HUES48 (cell line): Measurements from ENCODE around the gene ARHGEF7.

ENCODE experiments used
- H3K27ac ChIP-seq: one replicate; pipeline ENCODE4 v1.7.0; 2013; ENCODE audit warnings: low read depth, low read length, inconsistent platforms
- H3K27me3 ChIP-seq: 2 replicates; pipeline ENCODE4 v1.6.1; 2013; ENCODE audit warnings: mild to moderate bottlenecking, low read length; ENCODE audit not compliant: control insufficient read depth, insufficient read depth
- H3K36me3 ChIP-seq: 2 replicates; pipeline ENCODE4 v1.6.1; 2013; ENCODE audit warnings: low read length; ENCODE audit not compliant: control insufficient read depth, insufficient read depth
- H3K4me1 ChIP-seq: 2 replicates; pipeline ENCODE4 v1.6.1; 2013; ENCODE audit warnings: mild to moderate bottlenecking, low read length; ENCODE audit not compliant: control insufficient read depth, insufficient read depth
- H3K4me3 ChIP-seq: 2 replicates; pipeline ENCODE4 v1.5.1; 2013; ENCODE audit warnings: mild to moderate bottlenecking, low read depth, low read length
- H3K9ac ChIP-seq: 2 replicates; pipeline ENCODE4 v1.6.1; 2013; ENCODE audit warnings: mild to moderate bottlenecking, low read depth, low read length, moderate library complexity
- H3K9me3 ChIP-seq: 2 replicates; pipeline ENCODE4 v1.6.1; 2013; ENCODE audit warnings: low read length; ENCODE audit not compliant: control insufficient read depth, insufficient read depth

Gene ARHGEF7

DNA sequence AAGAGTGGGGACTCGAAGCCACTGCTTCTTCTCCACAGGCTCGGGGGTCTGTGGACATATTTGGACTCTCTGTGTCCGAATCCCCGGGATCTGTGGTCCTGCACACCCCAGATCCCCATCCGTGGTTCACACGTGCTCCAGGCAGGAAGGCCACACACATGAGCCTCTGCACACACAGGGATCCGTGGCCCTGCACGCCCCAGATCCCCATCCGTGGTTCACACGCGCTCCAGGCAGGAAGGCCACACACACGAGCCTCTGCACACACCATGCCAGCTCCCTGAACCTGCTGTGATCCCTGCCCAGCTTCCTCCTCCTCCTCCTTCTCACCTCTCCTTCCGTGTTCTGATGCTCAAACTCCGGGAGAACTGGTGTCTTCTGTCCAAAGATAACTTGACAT, 208.4 kb downstream of the ARHGEF7 start:
- Histone ChIP-seq H3K9me3 (no peaks in the 10 kb centered on the region), H3K4me3 (no peak overlapping the region), H3K27ac (no peak overlapping the region), H3K36me3 (no peaks in the 10 kb centered on the region), H3K27me3 (no peaks in the 10 kb centered on the region), H3K9ac (no peak overlapping the region), H3K4me1 (no peaks in the 10 kb centered on the region)

DNA sequence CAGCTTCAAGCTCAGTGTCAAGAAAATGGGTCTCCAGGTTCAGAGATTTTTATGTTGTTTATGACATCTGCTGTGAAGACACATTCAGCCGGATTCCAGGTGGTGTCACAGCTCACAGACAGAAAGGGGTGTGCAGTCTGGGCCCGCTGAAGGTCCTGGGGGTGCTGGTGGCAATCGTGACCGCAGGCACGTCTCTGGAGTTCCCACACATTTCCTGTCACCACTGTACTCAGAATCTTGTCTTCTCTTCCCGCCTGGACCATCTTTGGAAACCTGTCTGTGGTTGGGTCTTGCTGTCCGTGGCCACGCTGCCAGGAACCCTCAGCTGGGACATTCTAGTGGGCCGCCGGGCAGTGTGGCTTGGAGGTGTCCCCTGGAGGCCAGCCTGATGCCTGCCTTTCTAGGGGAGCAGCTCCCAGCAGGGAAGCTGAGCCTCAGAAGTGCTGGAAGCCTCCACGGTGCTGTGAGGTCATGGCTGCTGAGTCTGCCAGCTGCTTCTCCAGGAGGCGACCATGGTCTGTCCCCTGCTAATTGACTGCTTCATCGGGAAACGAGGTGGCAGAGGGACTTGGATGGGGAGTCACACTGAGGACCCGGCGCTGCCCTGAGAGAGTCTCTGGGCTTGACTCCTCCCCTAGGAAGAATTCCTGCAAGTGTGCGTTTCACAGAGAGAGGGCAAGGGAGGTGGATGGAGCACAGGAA, 209.0 kb downstream of the ARHGEF7 start:
- Histone ChIP-seq H3K4me1 (no peaks in the 10 kb centered on the region), H3K9me3 (no peaks in the 10 kb centered on the region), H3K9ac (no peak overlapping the region), H3K27ac (no peak overlapping the region), H3K36me3 (no peaks in the 10 kb centered on the region), H3K27me3 (no peaks in the 10 kb centered on the region), H3K4me3 (no peak overlapping the region)

DNA sequence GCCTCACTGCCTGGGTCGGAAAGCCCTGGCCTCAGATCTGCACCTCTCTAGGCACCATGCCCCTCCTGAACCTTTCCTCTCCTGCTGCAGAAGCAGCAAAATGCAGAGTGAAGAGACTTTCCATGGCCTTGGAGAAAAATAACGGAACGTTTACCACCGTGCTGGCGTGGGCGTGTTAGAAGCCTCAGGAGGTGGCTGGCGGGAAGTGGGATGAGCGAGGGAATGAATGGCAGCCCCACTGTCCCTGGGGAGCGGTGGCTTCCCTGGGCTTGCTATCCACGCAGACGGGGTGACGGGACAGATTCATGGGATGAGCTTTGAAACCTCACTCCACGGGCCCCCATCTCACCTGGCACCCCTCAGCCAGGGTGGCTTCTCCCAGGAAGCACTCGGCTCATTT, 209.6 kb downstream of the ARHGEF7 start:
- Histone ChIP-seq H3K27ac (no peak overlapping the region), H3K4me1 (no peaks in the 10 kb centered on the region), H3K4me3 (no peak overlapping the region), H3K36me3 (no peaks in the 10 kb centered on the region), H3K27me3 (no peaks in the 10 kb centered on the region), H3K9me3 (no peaks in the 10 kb centered on the region), H3K9ac (no peak overlapping the region)

DNA sequence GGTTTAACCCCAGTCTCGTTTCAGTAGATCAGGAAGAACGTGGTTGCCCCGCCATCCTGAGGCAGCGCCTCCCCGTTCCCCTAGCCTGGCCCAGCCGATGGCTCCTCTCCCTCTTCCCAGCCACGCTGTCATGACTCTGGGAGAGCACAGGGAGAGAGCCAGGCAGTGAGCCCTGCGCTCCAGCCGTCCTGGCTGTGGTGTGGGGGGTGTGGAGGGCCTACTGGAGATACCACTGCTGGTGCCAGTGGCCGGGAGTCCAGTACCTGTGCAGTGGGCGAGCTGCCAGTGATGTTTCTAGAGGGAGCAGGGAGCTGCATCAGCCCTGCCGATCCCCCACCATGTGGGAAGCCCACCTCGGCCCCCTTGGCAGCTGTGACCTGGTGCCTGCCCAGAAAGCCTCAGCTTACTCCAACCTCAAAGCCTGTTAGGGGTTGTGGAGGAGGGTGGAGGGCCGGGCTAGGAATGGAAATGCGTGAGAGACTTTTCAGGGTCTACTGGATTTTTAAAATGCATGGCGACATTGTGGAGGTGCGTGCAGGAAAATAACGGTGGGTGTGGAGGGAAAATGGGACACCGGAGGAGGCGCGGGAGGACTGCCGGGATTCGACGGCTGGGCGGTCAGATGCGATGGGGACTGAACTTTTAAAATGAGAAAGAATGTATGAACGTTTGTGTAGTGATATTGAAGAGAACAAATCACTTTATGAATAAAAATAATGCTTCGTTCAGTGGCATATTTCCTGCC, 210.2 kb downstream of the ARHGEF7 start:
- no peaks in the 10 kb centered on the region for H3K36me3 ChIP-seq
- no peaks in the 10 kb centered on the region for H3K27me3 ChIP-seq
- H3K9ac ChIP-seq = no peak overlapping the region
- no peak overlapping the region for H3K27ac ChIP-seq
- no peaks in the 10 kb centered on the region for H3K4me1 ChIP-seq
- no peak overlapping the region for H3K4me3 ChIP-seq
- no peaks in the 10 kb centered on the region for H3K9me3 ChIP-seq

DNA sequence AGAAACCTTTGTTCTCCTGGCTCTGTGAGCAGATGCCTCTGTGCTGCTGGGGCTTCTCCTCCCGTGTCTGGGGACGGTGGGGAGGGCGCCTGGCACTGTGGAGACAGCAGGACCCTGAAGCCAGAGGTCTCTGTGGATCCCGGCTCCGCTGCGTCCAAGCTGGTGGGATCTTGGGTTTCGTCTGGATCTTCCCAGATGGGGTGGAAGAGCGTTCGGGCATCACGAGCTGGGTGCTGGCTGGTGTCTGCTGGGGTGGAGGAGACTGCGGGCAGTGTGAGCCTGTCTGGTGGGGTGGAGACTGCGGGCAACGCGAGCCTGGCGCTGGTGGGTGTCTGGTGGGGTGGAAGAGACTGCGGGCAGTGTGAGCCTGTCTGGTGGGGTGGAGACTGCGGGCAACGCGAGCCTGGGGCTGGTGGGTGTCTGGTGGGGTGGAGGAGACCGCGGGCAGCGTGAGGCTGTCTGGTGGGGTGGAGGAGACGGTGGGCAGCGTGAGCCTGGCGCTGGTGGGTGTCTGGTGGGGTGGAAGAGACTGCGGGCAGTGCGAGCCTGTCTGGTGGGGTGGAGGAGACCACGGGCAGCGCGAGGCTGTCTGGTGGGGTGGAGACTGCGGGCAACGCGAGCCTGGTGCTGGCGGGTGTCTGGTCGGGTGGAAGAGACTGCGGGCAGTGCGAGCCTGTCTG, 211.0 kb downstream of the ARHGEF7 start:
- Histone ChIP-seq H3K36me3 (no peaks in the 10 kb centered on the region), H3K4me3 (no peak overlapping the region), H3K9ac (no peak overlapping the region), H3K27ac (no peak overlapping the region), H3K27me3 (no peaks in the 10 kb centered on the region), H3K4me1 (no peaks in the 10 kb centered on the region), H3K9me3 (no peaks in the 10 kb centered on the region)

DNA sequence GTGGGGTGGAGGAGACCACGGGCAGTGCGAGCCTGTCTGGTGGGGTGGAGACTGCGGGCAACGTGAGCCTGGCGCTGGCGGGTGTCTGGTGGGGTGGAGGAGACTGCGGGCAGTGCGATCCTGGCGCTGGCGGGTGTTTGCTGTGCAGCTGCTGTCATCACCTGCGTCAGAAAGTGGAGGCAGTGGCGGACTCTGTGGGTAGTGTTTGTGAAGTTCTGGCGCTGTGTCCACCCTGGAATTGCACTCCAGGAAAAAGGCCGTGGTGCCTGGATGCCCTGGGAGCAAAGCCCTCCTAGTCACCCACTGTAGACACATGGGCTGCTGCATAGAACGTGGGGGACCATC, 211.5 kb downstream of the ARHGEF7 start:
- no peaks in the 10 kb centered on the region for H3K27me3 ChIP-seq

DNA sequence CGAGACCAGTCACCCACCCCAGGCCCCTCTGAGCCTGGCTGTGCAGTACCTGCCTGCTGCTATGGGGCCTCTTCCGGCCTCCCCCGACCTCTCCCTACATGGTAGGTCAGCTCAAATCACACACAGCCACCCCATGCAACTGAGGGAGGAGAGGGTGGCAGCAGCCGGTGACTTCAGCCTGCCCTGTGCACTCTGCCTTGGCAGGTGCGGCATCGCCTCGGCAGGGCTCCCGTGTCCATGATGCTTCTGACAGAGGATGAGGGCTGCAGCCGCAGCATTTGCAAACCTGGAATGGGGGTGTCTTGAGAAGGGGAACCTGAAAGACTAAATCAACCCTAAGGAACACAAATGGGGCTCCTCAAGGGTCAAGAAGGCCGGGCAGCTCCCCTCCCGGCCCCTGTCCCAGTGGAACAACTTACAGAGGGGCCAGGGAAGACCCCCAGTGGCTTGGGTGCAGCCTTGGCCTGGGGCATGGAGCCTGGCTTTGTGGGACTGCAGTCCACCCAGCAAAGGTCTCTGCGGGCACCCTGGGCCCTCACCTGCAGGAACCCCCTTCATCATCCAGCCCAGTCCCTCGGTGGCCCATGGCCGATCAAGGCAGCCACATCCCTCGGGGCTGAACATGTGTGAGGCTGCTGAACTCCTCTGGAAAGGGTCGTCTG, 212.0 kb downstream of the ARHGEF7 start:
- Histone ChIP-seq H3K4me1 (no peaks in the 10 kb centered on the region), H3K9me3 (no peaks in the 10 kb centered on the region)

More for the DNA sequence above, 211.5 kb downstream of the ARHGEF7 start:
- no peak overlapping the region for H3K27ac ChIP-seq
- no peaks in the 10 kb centered on the region for H3K9me3 ChIP-seq
- H3K9ac ChIP-seq = no peak overlapping the region
- no peaks in the 10 kb centered on the region for H3K4me1 ChIP-seq
- no peaks in the 10 kb centered on the region for H3K36me3 ChIP-seq
- H3K4me3 ChIP-seq = no peak overlapping the region

DNA sequence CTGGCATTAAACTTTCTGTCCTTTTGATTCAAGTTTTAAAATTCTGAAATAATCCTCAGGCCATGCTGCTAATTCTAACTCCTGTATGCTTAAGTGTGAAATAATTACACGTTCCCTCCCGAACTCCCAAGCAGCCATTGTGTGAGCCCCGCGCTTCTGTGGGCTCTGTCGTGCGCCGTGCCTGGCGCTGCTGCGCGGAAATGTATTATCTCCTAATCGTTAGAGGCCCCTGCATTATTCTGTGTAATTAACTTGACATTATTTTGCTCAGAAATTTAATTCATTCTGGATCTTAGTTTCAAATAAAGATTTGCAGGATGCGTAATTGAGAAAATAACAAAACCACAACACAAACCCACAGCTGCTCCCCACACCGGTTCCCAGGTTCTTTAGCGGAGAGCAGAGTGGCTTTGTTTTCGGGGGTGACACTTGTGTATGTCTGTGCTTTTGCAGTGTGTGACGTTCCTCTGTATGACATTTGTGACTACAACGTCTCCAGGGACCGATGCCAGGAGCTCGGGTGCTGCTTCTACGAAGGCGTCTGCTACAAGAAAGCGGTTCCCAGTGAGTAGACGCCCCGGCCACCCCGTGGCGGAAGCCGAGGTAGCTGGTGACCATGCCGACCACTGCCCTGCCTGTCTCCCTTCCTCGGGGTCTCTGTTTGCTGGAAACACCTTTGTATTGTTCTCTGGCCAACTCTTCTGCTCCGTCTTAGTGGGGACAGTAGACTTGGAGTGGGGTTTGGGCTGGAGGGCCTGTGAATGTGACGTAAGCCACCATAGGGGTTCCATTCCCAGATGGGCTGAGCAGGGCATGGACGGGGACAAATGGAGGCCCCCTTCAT, 212.8 kb downstream of the ARHGEF7 start:
- no peaks in the 10 kb centered on the region for H3K9me3 ChIP-seq

More for the DNA sequence above, 212.0 kb downstream of the ARHGEF7 start:
- Histone ChIP-seq H3K27me3 (no peaks in the 10 kb centered on the region), H3K9ac (no peak overlapping the region), H3K36me3 (no peaks in the 10 kb centered on the region), H3K4me3 (no peak overlapping the region), H3K27ac (no peak overlapping the region)

DNA sequence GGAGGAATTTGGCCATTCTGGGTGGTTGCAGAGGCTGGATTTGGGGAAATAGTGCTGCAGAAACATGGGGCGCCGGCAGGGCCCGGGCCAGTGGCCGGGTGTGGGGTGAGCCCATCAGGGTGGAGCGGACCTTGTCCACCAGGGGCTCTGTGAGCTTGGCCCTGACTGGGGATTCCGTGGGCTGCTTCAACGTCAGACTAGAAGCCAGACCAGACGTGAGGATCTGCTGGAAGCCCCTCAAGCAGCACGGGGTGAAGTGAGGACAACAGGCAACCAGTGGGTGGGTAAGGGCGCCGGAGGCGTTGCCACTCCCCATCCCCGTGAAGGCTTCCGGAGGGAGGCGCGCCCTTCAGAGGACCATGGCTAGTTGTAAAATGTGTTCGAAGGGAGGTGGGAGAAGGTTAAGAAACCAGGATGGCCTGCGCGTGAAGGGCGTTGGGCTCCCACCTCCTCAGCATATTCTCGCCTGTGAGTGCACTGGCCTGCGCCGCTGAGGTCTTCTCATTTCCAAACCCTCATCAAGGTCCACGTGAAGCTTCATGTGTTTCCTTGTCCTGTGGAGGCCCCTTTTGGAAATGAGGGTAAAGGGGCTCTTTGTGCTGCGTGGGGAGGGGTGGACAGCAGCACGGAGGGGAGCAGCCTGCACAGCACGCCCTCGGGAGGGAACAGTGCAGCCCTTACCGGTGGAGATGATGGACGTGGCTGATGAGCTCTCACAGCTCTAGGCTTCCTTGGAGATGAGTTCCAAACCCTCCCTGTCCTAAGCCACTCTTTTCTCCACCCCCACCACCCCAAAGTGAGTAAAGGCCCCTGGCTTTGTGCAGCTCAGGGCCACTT, 213.7 kb downstream of the ARHGEF7 start:
- H3K9me3 ChIP-seq = no peaks in the 10 kb centered on the region
- no peak overlapping the region for H3K9ac ChIP-seq
- H3K36me3 ChIP-seq = no peaks in the 10 kb centered on the region
- H3K27ac ChIP-seq = no peak overlapping the region
- no peaks in the 10 kb centered on the region for H3K27me3 ChIP-seq
- no peak overlapping the region for H3K4me3 ChIP-seq
- H3K4me1 ChIP-seq = no peaks in the 10 kb centered on the region

More for the DNA sequence above, 212.8 kb downstream of the ARHGEF7 start:
- Histone ChIP-seq H3K4me1 (no peaks in the 10 kb centered on the region), H3K36me3 (no peaks in the 10 kb centered on the region), H3K9ac (no peak overlapping the region), H3K27me3 (no peaks in the 10 kb centered on the region), H3K27ac (no peak overlapping the region), H3K4me3 (no peak overlapping the region)

DNA sequence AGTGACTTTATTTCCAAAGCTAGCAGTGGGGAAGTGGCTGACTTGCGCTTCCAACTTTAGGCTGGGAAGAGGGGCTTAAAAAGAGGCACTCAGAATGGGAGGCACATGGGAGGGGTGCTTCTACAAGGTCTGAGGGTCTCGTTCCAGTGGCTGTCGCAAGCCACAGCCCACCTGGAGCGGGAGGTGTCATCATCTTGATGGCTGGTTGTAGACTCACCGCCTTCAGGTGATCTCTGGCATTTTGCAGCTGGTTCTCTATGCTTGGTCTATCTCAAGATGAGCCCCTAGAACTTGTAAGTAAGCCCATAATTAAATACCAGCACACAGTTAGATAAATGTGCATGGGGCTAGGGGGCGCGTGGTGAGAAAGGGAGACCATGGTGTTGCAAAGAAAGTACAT, 214.5 kb downstream of the ARHGEF7 start:
- no peaks in the 10 kb centered on the region for H3K36me3 ChIP-seq
- no peak overlapping the region for H3K4me3 ChIP-seq
- H3K9me3 ChIP-seq = no peaks in the 10 kb centered on the region
- H3K4me1 ChIP-seq = no peaks in the 10 kb centered on the region
- no peaks in the 10 kb centered on the region for H3K27me3 ChIP-seq
- no peak overlapping the region for H3K9ac ChIP-seq
- no peak overlapping the region for H3K27ac ChIP-seq
